DMS153 treated with DMSO at 0.1 percent for 48 hours (cell line): Measurements from ENCODE around the gene CTSD.

Experiments
- DNase-seq: peaks from one replicate; lab custom pipeline; 2025; ENCODE audit not compliant: unreplicated experiment; lab: John Stamatoyannopoulos, UW

CTSD gene

DNA sequence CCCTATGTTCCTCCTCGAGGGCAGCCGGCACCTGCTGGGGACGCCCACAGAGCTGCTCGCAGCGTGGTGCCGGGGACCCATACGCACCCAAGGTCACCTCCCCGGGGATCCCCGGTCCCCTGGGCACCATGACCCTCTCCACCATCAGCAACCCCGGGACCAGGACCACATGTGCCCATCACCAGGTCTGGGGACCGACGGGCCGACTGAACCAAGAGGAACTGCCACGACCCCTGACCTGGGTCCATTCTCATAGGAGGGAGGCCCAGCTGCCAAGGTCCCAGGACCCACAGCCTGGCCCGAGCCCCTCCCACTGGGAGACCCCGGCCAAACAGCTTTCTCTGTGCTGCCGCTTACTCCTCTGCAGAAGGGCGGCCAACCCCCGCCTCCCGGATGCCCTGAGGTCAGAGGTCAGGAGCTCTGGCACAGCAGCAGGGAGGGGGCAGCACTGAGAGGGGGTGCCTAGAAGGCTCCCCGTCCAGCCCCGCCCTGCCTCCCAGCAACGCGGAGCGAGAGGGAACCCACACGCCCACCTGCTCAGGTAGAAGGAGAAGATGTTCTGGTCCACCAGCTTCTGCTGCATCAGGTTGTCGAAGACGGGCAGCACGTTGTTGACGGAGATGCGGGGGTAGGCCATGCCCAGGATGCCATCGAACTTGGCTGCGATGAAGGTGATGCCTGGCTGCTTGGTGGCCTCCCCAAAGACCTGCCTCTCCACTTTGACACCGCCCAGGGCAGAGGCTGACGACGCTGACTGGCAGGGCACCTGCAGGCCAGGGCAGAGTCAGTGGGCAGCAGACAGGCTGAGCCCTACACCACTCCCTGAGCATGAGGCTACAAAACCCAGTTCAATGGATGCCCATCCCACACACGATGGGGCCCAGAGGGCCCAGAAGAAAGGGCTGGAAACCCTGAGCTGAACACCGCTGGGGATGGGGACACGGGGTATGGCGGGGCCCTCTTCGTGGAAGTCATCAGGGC, 6.6 kb downstream of the CTSD start:
- no peak for DNase-seq

DNA sequence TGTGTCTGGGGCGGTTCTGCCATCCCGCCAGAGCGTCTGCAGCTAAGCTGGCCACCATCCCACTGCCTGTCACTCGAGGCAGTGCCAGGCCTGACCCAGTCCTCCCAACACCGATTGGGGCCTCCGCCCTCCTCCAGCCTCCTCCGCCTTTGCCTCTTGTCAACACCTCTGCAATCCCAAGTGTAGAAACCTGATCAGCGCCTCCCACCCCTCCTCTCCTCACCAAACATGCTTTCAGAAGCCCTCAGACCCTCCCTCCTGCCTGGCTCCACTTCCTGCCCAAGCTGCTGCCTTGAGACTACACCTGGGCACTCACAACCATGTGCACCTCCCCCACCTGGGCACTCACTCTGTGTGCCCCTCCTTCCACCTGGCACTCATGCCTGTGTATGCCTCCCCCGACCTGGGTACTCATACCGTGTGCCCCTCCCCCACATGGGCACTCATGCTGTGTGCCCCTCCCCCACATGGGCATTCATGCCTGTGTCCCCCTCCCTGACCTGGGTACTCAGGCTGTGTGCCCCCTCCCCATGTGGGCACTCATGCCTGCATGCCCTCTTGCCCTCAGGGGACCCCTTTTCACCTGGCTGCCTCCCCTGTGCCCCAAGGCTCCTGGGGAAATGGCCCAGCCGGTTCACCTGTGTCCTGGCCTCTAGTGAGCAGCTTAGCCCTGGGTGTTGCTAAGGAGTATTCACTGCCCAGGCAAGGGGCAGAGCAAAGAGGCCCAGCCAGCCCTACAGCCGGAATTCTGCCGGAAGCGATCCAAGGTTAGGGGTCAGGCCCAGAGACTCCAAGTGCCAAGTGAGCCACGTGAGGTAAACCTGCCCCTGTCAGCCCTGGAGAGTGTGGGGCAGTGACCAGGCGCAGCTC, 7.8 kb downstream of the CTSD start:
- DNase-seq = peak; percentile 4

DNA sequence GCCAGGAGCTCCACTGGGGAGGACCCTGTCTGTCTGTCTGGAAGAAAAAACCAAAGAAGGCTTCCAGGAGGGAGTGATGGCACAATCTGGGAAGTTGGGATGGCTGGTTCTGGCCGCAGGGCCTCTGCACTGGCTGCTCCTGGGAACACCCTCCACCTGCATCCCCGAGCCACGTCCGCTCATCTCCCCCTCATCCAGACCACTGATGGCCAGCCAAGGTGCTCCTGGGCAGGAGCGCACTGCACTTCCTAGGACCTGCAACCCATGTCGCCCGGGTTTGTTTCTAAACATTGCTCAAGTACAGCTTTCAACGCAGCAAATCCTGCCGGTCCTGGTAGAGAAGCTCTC, 8.4 kb downstream of the CTSD start:
- DNase-seq = no peak

GRCh38 chr11:1754376-1755150, 9.2 kb downstream of the CTSD start:
- no peak for DNase-seq

DNA sequence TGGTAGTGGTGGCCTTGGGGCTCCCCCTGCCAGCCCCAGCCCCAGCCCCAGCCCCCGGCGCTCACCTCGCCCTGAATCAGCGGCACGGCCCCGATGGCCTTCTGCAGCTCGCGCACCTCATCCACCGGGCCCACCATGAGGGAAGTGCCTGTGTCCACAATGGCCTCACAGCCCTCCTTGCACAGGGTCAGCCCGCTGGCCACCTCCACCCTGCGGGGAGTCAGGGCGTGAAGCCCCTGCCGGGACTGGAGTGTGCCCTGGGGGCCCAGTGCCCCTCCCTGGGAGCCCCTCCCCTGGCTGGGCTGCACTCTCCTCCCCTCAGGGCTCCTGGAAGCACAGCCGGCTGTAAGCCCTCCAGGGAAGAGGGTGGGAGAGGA, 9.8 kb downstream of the CTSD start:
- DNase-seq = no peak

DNA sequence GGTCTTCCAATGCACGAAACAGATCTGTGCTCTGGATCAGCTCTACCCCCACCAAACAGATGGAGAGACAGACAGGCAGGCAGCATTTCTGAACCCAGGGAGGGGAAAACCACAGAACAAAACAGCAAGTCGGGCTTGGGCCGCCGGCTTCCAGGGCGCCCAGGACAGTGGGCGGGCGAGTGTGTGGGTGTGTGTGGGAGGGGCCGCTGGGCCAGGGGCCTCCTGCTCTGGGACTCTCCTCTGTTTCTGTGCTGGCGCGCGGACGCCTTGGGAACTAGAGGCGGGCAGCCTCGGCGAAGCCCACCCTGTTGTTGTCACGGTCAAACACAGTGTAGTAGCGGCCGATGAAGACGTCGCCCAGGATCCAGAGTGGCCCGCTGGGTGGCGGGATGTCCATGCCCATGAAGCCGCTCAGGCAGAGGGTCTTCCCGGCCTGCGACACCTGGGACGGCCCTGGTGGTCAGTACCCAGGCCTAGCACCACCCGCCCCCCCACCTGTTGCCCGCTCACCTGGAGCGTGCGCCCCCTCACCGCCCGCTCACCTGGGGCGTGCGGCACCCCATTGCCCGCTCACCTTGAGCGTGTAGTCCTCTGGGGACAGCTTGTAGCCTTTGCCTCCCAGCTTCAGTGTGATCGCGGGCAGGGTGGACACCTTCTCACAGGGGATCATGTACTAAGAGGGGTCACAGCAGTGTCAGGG, 10.3 kb downstream of the CTSD start:
- DNase-seq = no peak

DNA sequence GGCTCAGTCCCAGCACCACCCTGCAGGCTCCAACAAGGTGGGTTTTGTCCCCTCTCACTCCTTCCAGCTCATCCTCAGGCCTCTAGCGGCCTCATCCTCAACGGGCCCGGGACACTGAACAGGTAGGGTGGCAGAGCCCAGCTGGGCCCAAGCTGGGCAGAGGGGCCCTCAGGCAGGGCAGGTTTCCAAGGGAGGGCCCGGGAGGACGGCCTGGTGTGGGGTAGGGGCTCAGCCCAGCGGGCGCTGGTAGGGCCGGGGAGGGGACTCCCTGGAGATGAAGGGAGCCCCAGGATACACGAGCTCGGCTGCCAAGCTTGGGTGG, 10.9 kb downstream of the CTSD start:
- DNase-seq = no peak

GRCh38 chr11:1751999-1752906, 11.5 kb downstream of the CTSD start:
- no peak for DNase-seq

DNA sequence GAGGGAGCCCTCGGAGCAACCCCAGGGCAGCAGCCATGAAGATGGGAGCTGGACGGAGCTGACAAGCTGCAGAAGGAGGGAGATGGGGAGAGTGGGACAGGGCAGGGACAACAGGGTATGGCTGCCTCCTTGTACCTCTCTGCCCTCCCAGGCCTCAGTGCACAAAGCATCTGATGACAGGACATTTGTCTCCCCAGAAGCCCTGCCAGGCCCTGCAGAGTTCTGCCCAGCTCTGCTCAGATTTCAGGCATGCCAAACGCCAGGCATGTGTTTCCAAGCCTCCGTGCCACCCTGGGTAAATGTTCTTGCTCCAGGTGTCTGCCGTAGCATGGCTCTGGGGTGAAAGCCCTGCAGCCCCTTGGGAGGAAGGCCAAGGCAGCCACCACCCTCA, 12.2 kb downstream of the CTSD start:
- DNase-seq = no peak

- DNase-seq = no peak
Measured at GRCh38 chr11:1750840-1751530, 12.7 kb downstream of the CTSD start.

GRCh38 chr11:1750481-1750839, 13.3 kb downstream of the CTSD start, which contains the start of gene IFITM10:
TSS of gene IFITM10 (minus strand) at chr11:1750595. CDS start at chr11:1750442, 153 bp downstream.
- no peak for DNase-seq

DNA sequence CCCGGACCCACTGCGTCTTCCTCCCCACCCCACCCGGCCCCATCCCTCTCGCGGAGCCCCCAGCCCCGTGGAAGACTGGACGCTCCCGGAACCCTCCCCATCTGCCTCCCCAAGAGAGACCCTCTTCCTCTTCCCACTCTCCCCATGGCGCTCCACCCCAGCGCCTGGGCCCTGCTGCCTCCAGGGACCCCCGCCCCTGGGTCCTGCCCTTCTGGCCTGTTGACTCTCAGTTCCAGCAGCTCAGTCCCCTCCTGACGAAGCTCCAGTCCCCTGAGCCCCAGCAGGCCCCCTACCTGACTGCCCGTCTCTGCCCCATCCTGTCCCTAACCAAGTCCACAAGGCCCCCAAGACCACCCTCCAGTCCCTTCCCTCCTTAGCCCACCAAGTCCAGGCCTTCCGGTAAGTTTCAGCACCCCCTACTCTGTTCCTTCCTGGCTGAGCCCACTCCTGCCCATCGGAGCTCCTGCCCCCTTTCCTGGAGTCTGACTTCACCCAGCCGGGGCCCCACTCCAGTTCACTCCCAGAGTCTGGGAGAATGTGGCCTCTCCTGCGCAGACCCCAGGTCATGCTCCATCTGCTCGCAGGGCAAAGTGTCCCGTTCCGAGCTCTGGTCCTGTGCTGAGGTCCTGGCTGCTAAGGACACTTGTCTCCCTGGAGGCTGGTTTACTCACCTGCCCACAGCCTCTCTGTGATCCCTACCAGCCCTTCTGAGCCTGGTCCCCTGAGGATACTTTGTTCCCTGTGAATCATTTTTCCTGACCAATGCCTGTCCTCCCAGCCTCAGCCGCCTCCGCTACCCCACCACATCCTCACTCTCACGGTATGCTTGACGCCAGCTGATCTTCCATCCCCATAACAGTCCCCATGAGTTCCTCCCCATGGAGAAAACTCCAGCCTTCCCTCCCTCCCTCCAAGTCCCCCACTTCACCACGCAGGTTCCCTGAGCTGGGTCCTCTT, 14.1 kb downstream of the CTSD start:
- no peak for DNase-seq

DNA sequence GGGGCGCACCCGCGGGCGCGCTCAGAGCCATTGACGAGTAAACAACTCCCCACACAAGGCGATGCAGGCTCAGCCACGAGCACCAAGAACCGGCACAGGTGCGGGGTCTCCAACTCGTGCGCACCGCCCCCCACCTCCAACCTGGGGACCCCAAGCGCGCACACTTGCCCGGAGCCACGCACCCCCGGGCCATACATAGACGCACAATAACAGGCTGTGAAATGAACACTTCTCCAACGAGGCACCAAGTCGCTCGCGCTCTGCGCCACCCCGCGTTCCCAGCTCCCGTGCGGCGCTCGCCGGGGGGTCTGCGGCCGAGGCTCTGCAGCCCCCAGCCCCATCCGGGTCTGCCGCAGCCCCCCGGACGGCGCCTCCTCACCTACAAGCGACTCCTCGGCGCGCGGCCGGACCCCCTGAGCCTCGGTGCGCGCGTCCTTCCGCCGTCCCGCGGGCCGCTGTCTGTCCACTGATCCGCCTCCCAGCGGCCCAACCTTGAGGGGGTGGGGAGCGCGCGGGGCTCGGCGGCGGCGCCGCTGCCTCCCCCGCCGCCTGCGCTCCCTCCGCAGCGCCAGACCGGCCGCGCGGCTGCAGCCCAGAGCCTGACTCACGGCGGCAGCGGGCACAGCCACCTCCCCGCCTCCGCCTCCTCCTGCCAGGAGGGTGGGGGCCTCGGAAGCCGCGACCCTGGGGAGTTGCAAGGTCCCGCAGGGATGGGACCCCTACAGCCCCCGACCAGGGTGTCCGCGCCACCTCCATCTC, 14.9 kb downstream of the CTSD start:
- DNase-seq = no peak

GRCh38 chr11:1747753-1748635, 15.7 kb downstream of the CTSD start:
- no peak for DNase-seq

DNA sequence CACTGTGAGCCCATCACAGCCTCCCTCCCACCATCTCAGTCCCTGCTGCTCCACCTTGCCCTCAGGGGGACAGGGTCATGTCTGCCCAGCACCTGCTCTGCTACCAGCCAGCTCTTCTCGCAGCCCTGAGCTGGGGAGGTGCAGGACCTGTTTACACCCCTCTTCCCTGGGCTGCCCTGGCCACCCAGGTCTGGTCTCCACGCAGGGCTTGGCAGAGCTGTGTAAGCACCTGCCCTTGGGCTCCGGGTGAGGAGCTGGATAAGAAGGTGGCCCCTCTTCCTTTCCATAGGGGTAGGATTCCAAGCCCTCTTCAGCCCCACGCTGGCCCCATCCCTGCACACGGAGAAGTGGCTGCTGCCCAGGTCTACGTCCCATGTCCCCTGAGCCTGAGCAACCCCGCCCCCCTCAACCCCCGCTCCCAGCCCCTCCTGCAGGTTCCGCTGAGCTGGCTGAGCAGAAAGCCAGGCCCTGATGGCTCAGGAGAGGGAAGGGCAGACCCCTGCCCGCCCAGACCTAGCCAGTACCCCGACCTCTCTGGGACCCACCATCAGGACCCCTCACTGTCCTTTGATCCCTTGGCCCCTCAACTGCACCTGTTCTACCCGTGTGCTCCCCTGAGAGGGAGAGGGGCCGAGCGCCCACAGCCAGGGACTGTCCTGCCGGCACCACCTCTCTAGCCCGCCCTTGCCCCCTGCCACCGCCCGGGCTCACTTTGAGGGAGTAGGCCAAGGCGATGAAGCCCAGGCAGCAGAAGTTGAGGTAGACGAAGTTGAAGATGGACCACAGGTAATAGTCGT, 16.6 kb downstream of the CTSD start:
- no peak for DNase-seq

DNA sequence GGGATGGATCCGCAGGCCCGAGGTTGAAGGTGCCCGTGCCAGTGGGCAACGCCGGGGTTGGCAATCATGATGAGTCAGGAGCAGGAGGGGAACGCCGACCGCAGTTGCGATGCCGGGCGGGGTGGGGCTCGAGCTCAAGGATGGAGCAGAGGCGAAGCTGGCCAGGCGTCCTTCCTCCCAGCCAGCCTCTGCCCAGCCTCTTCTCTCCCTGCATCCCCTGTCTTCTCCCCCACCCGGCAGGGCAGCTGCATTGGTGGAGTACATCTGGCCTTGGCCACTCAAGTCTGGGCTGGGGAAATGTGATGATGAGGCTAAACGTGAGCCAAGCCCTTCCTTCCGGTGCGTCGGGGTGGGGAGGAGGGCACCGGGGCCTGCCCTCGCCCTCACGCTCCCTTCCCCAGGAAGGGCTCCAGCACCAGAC, 17.2 kb downstream of the CTSD start:
- no peak for DNase-seq
